Measurements from ENCODE around the gene ROPN1L. TPM values are rescaled to one million over a fixed set of nuclear protein-coding genes. Genes with fewer than 3 reads are reported as not detected.

ROPN1L gene
- total RNA-seq, 1 donor: 0.42 TPM

DNA sequence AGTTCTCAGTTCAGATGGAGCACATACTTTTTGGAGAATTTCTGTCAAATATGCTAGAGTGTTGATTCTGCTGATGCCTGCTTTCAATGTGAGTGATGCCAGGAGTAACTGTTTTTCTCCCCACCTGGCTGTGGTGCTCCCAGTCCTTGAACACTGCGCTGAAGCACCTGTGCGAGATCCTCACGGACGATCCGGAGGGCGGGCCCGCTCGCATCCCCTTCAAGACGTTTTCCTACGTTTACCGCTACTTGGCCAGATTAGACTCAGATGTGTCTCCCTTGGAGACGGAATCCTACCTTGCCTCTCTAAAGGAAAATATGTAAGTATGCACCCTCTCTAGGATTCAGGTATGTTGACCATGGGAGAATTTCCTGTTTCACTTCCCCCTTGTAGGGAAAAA is 19.4 kb downstream of the ROPN1L start:
- Histone ChIP-seq H3K9me3 (ENCODE audit: low read depth, low read length) (no peaks in the 10 kb centered on the region), H3K4me3 (ENCODE audit: low read length) (no peak overlapping the region), H3K27me3 (ENCODE audit: insufficient read depth, low read length) (no peaks in the 10 kb centered on the region), H3K4me1 (ENCODE audit: insufficient read depth, low read length) (peaks cover 13% of the 10 kb centered on the region)

- H3K4me1 ChIP-seq (ENCODE audit: insufficient read depth, low read length): peaks cover 13% of the 10 kb centered on the region
- no peak overlapping the region for H3K4me3 ChIP-seq (ENCODE audit: low read length)
- no peaks in the 10 kb centered on the region for H3K9me3 ChIP-seq (ENCODE audit: low read depth, low read length)
- H3K27me3 ChIP-seq (ENCODE audit: insufficient read depth, low read length): no peaks in the 10 kb centered on the region
Measured at GRCh38 chr5:10461904-10462555, 20.4 kb downstream of the ROPN1L start.

GRCh38 chr5:10463566-10463965 is 21.9 kb downstream of the ROPN1L start:
- no peak overlapping the region for H3K4me3 ChIP-seq (ENCODE audit: low read length)
- no peaks in the 10 kb centered on the region for H3K27me3 ChIP-seq (ENCODE audit: insufficient read depth, low read length)
- H3K4me1 ChIP-seq (ENCODE audit: insufficient read depth, low read length): peaks cover 15% of the 10 kb centered on the region
- no peaks in the 10 kb centered on the region for H3K9me3 ChIP-seq (ENCODE audit: low read depth, low read length)

DNA sequence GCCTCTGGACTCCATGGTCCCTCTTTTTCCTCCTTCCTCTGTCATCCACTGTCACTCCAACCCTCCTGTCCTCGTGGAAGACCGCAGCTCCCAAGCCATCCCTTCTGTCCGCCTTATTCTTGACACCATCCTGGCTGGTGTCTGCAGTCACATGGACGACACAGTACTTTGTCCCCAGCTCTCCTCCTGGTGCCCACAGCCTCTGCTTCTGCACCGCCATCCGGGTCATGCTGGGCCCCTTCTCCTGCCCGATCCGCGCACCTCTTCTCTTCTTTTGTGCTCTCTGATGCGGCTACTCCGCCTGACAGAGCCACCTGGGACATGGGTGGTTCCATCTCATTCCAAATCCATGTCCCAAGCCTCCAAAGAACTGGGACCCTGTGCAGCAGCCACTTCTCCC is 22.5 kb downstream of the ROPN1L start:
- H3K4me3 ChIP-seq (ENCODE audit: low read length): no peak overlapping the region
- no peaks in the 10 kb centered on the region for H3K27me3 ChIP-seq (ENCODE audit: insufficient read depth, low read length)
- no peaks in the 10 kb centered on the region for H3K9me3 ChIP-seq (ENCODE audit: low read depth, low read length)
- H3K4me1 ChIP-seq (ENCODE audit: insufficient read depth, low read length): peaks cover 15% of the 10 kb centered on the region

- no peak overlapping the region for H3K4me3 ChIP-seq (ENCODE audit: low read length)
- H3K4me1 ChIP-seq (ENCODE audit: insufficient read depth, low read length): peaks cover 15% of the 10 kb centered on the region
- H3K9me3 ChIP-seq (ENCODE audit: low read depth, low read length): no peaks in the 10 kb centered on the region
- H3K27me3 ChIP-seq (ENCODE audit: insufficient read depth, low read length): no peaks in the 10 kb centered on the region
Measured at GRCh38 chr5:10465726-10466125, 24.0 kb downstream of the ROPN1L start.

GRCh38 chr5:10466446-10467073 is 24.9 kb downstream of the ROPN1L start:
- H3K9me3 ChIP-seq (ENCODE audit: low read depth, low read length): no peaks in the 10 kb centered on the region
- H3K4me3 ChIP-seq (ENCODE audit: low read length): no peak overlapping the region
- no peaks in the 10 kb centered on the region for H3K27me3 ChIP-seq (ENCODE audit: insufficient read depth, low read length)
- H3K4me1 ChIP-seq (ENCODE audit: insufficient read depth, low read length): peaks cover 15% of the 10 kb centered on the region

DNA sequence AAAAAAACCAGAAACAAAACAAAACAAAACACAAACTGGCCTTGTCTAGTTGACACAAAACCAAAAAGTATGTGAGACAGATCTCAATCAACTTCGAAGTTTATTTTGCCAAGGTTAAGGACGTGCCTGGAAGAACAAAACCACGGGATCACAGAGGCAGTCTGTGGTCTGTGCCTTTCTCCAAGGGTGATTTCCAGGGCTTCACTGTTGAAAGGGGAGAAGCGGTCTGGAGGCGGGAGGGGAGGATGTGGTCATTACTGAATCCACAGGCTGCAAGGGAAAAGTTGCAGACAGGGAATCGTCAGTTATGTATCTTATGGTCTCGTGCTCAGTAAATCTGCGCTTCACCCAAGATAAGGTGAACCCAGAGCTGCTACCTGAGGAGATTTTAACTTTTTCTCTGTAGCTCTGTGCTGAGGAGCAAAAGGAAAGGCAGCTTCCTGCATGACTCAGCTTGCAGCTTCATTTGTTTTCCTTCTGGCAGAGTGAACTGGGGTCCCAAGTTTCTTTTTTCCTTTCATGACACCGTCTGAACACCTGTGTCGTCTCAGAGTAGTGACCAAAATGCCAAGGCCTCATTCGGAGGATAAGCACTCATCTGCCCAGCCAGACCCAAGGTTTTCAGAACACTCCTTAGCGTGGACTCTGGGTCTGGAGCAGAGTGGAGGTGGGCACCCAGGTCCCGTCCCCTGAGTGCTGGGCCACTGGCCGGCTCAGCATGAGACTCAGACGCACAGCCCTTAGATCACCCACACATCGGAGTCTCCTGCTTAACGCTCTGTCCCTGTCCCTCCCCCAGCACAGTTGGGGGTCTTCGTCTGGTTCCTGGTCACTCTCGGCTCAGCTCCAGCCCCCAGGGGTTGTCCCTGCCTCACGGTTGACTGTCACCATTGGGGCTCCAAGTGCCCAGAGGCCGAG is 25.9 kb downstream of the ROPN1L start:
- no peak overlapping the region for H3K4me3 ChIP-seq (ENCODE audit: low read length)
- H3K4me1 ChIP-seq (ENCODE audit: insufficient read depth, low read length): peaks cover 15% of the 10 kb centered on the region
- no peaks in the 10 kb centered on the region for H3K27me3 ChIP-seq (ENCODE audit: insufficient read depth, low read length)
- H3K9me3 ChIP-seq (ENCODE audit: low read depth, low read length): no peaks in the 10 kb centered on the region

DNA sequence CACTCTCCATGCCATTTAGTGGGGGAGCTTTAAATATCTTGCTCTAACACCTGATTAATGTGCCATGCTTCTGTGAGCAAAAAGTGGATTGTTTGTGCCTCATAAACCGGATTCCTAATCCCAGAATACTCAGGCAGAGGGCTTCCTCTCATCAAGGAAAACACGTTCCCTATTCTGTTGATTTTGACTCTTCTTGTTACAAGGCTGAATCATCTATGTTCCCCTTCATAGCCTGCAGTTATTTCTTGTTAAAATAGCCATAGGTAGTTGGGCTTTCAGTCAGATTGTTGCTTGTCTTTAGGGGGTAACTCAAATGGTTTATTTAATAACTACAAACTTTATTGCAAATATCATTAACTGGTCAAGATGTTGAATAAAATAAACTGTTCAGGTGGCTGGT is 26.6 kb downstream of the ROPN1L start:
- H3K9me3 ChIP-seq (ENCODE audit: low read depth, low read length): no peaks in the 10 kb centered on the region
- no peak overlapping the region for H3K4me3 ChIP-seq (ENCODE audit: low read length)
- peaks cover 15% of the 10 kb centered on the region for H3K4me1 ChIP-seq (ENCODE audit: insufficient read depth, low read length)
- no peaks in the 10 kb centered on the region for H3K27me3 ChIP-seq (ENCODE audit: insufficient read depth, low read length)

GRCh38 chr5:10469253-10470050 is 27.8 kb downstream of the ROPN1L start:
- H3K27me3 ChIP-seq (ENCODE audit: insufficient read depth, low read length): no peaks in the 10 kb centered on the region
- H3K4me1 ChIP-seq (ENCODE audit: insufficient read depth, low read length): peaks cover 15% of the 10 kb centered on the region
- no peak overlapping the region for H3K4me3 ChIP-seq (ENCODE audit: low read length)
- H3K9me3 ChIP-seq (ENCODE audit: low read depth, low read length): no peaks in the 10 kb centered on the region

GRCh38 chr5:10470669-10471068 is 29.0 kb downstream of the ROPN1L start:
- Histone ChIP-seq H3K4me1 (ENCODE audit: insufficient read depth, low read length) (peaks cover 15% of the 10 kb centered on the region), H3K27me3 (ENCODE audit: insufficient read depth, low read length) (no peaks in the 10 kb centered on the region), H3K4me3 (ENCODE audit: low read length) (no peak overlapping the region), H3K9me3 (ENCODE audit: low read depth, low read length) (no peaks in the 10 kb centered on the region)

- Histone ChIP-seq H3K27me3 (ENCODE audit: insufficient read depth, low read length) (no peaks in the 10 kb centered on the region), H3K4me3 (ENCODE audit: low read length) (no peak overlapping the region), H3K9me3 (ENCODE audit: low read depth, low read length) (no peaks in the 10 kb centered on the region), H3K4me1 (ENCODE audit: insufficient read depth, low read length) (peaks cover 10% of the 10 kb centered on the region)
Measured at GRCh38 chr5:10471677-10472076, 30.0 kb downstream of the ROPN1L start.

- Histone ChIP-seq H3K4me3 (ENCODE audit: low read length) (no peak overlapping the region), H3K27me3 (ENCODE audit: insufficient read depth, low read length) (no peaks in the 10 kb centered on the region)
Measured at GRCh38 chr5:10474521-10475075, 32.9 kb downstream of the ROPN1L start.

DNA sequence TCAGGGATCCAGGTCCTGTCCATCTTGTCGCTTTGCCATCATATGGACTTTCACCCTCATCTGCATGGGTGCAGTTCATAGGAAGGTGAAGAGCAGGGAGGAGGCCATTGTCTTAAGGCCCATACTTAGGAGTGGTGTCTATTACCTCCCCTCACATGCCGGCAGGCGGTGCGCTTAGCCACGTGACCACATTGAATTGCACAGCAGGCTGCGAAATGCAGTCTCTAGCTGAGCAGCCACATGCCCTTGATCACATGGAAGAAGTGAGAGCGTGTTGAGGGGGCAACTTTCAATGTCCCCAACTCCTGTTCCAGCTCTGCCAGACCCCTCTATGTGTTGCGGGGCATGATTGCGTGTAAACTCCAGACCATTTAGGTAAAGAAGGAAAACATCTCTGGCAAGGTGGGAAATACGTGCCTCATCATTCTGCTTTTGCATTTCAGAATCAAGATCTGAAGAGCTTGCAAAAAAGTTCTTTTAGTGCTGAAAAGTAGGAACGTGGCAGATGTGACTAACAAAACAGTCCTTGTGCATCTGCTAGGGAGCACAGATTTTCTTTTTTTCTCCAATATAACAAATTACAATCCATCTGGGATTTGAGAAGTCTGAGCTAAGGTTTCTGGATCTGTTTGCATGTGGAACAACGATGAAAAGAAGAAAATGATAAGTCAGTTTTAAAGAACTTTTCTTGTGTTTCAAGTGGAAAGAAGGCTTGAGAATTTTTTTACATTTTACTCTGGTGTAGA is 34.4 kb downstream of the ROPN1L start:
- Histone ChIP-seq H3K4me1 (ENCODE audit: insufficient read depth, low read length) (no peaks in the 10 kb centered on the region), H3K4me3 (ENCODE audit: low read length) (no peak overlapping the region), H3K27me3 (ENCODE audit: insufficient read depth, low read length) (no peaks in the 10 kb centered on the region), H3K9me3 (ENCODE audit: low read depth, low read length) (no peaks in the 10 kb centered on the region)

More at GRCh38 chr5:10474521-10475075, 32.9 kb downstream of the ROPN1L start:
- Histone ChIP-seq H3K4me1 (ENCODE audit: insufficient read depth, low read length) (no peaks in the 10 kb centered on the region), H3K9me3 (ENCODE audit: low read depth, low read length) (no peaks in the 10 kb centered on the region)

DNA sequence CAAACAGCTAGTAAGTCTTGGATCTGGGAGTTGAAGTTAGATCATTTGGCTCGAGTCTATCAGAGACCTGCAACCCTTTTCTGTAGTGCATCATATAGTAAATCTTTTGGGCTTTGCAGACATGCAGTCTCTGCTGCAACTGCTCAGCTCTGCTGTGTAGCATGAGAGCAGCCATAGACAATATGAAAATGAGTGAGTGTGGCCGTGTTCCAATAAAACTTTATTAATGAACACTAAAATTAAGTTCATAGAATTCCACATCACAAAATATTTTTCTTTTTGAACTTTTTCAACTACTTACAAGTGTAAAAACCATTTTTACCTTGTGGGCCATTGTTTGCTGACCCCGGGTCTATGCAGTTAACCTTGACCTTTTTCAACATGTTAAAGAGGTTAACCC is 35.2 kb downstream of the ROPN1L start:
- Histone ChIP-seq H3K4me3 (ENCODE audit: low read length) (no peak overlapping the region), H3K27me3 (ENCODE audit: insufficient read depth, low read length) (no peaks in the 10 kb centered on the region), H3K4me1 (ENCODE audit: insufficient read depth, low read length) (no peaks in the 10 kb centered on the region), H3K9me3 (ENCODE audit: low read depth, low read length) (no peaks in the 10 kb centered on the region)
